Measurements from ENCODE around the gene APLF. TPM values are rescaled to one million over a fixed set of nuclear protein-coding genes. Genes with fewer than 3 reads are reported as not detected.
"Not testable (repeated sequence)": the region's sequence is repeated elsewhere in the genome, so short reads cannot be mapped to it uniquely, and the experiment has no call there.

The APLF gene
- total RNA-seq, 3 donors from 2014 or later, result 1.3 to 1.6 (median 1.3) TPM

DNA sequence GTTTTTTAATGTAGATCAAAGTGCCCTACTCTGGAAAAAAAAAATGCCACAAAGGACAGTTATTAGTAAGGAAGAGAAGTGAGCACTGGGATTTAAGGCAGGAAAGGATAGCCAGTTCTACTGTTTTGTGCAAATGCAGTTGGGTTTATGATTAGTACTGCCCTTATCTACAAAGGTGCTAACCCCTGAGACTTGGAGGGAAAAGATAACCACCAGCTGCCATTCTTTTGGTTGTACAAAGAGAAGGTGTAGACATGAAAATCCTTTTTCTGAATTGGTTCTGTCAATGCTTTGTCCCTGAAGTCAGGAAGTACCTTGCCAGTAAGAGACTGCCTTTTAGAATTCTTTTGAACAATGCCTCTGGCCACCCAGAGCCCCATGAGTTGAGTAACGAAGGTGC lies 11.3 kb downstream of the APLF start:
- H3K27me3 Mint-ChIP-seq (ENCODE audit: low read depth), result no peaks in the 10 kb centered on the region
- no peak for ATAC-seq
- no peaks in the 10 kb centered on the region for H3K9me3 Mint-ChIP-seq
- no peaks in the 10 kb centered on the region for H3K36me3 Mint-ChIP-seq (ENCODE audit: insufficient read depth)
- DNase-seq, result no peak
- no peak overlapping the region for H3K4me3 Mint-ChIP-seq
- H3K4me1 Mint-ChIP-seq (ENCODE audit: low read depth), result no peaks in the 10 kb centered on the region

DNA sequence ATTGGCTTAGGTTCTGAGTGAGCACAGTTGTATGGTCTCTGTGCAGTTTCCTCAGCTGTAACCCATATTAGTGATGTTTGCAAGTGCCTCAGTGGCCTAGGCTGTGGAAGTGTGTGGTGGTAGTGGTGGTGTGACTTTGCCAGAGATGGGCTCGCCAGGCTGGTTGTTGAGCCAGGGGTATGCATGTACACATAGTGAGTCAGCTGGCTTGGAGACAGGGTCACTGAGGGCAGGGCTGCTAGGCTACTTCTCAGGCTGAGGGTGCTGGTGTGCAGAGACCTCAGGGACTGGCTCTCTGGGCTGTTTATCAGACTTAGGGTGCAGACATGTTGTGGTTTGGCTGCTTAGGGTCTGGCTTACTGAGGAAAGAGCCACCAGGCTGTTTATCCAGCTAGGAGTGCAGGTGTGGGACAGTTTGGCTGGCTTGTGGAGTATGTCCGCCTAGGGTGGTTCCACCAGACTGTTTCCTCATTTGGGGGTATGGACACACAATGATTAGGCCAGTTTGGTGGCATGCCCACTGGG lies 15.0 kb downstream of the APLF start:
- ATAC-seq, result no peak
- H3K9me3 Mint-ChIP-seq, result no peaks in the 10 kb centered on the region

DNA sequence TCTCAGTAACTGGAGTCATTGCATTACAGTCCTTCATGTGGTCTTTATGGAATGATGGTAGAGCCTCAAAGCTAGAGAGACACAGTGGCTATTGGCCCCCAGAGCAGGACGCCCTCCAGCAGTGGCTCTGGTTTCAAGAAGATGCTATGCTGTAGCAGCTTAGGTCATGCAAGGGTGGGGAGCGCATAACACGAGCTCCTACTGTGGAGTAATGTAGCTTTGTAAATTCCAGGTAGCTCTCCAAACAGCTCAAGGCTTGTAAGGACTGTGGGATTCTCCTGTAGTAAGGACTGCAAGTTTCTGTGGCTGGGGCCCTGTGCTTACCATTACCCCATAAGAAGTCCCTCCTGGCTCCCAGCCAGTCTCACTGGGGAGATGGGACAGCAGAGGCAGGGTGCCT lies 15.6 kb downstream of the APLF start:
- no peak for DNase-seq
- Mint-ChIP-seq H3K36me3 (ENCODE audit: insufficient read depth) (no peaks in the 10 kb centered on the region), H3K9me3 (no peaks in the 10 kb centered on the region), H3K4me1 (ENCODE audit: low read depth) (peaks cover 2% of the 10 kb centered on the region), H3K27me3 (ENCODE audit: low read depth) (no peaks in the 10 kb centered on the region), H3K4me3 (no peak overlapping the region)
- ATAC-seq, result no peak

More for the DNA sequence above, 15.0 kb downstream of the APLF start:
- Mint-ChIP-seq H3K27me3 (ENCODE audit: low read depth) (no peaks in the 10 kb centered on the region), H3K4me3 (no peak overlapping the region), H3K4me1 (ENCODE audit: low read depth) (no peaks in the 10 kb centered on the region), H3K36me3 (ENCODE audit: insufficient read depth) (no peaks in the 10 kb centered on the region)
- DNase-seq, result no peak

DNA sequence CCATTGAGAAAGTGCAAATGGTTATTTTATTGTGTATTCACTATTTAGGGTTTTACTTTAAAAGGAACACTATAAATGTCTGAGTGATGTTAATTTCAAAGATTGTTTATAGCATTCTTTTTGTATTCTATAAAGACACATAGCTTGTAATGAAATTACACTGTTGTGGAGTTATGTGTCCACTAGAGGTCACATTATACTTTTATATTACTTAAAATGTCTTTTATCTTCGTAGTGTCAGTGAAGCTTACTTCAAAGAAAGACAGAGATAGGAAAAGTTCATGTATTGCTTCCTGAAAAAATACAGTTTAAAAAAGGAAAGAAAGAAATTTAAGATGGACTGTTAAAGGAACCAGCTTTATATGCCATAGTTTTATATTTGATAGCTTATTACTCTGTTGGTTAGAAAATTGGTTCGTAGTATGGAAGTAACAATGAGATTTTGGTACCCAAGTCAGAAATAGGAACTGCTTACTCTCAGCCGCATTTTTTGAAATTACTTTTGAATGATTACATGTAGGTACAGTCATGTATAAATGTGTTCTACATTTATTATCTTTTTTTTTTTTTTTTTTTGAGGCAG lies 20.5 kb downstream of the APLF start:
- no peak for DNase-seq
- H3K36me3 Mint-ChIP-seq (ENCODE audit: insufficient read depth), result no peaks in the 10 kb centered on the region
- H3K9me3 Mint-ChIP-seq, result no peaks in the 10 kb centered on the region
- H3K4me1 Mint-ChIP-seq (ENCODE audit: low read depth), result peaks cover 3% of the 10 kb centered on the region
- no peak for ATAC-seq
- no peak overlapping the region for H3K4me3 Mint-ChIP-seq
- H3K27me3 Mint-ChIP-seq (ENCODE audit: low read depth), result no peaks in the 10 kb centered on the region

DNA sequence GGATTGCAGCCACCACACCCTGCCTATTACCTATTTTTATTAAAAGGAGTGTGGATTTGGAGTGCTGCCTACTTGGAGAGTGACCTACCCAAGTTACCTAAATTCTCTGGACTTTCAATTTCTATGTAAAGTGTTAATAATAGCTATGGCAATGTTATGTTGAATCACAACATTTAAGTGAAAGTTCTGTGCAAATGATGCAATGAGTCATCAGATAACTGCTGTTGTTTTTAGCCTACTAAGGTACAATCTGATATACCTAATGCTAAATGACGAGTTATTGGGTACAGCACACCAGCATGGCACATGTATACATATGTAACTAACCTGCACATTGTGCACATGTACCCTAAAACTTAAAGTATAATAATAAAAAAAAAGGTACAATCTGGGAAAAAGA lies 21.2 kb downstream of the APLF start:
- H3K4me3 Mint-ChIP-seq; H3K4me1 Mint-ChIP-seq (ENCODE audit: low read depth); DNase-seq; ATAC-seq; H3K27me3 Mint-ChIP-seq (ENCODE audit: low read depth); H3K36me3 Mint-ChIP-seq (ENCODE audit: insufficient read depth); H3K9me3 Mint-ChIP-seq: not testable (repeated sequence)

DNA sequence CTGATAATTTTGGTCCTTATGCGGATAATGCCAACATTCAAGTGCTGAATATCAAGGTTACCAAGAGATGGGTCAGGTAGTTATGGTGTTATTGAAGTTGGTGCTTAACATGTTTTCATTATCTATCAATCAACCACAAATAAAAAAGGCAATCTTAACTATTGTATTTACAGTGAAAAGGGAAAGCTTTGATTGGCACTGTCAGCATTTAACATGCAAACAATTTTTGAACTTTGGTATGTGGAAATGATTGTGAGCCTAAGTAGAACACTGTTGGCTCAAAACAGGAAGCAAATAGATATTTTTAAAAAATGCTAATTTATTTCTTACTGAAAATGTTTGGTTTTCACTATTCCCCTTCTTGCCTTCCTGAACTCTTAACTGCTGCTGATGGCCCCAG lies 21.9 kb downstream of the APLF start:
- DNase-seq, result no peak
- no peak overlapping the region for H3K4me3 Mint-ChIP-seq
- H3K27me3 Mint-ChIP-seq (ENCODE audit: low read depth), result no peaks in the 10 kb centered on the region
- H3K9me3 Mint-ChIP-seq, result no peaks in the 10 kb centered on the region
- no peak for ATAC-seq
- peaks cover 3% of the 10 kb centered on the region for H3K4me1 Mint-ChIP-seq (ENCODE audit: low read depth)
- H3K36me3 Mint-ChIP-seq (ENCODE audit: insufficient read depth), result peaks cover 2% of the 10 kb centered on the region

DNA sequence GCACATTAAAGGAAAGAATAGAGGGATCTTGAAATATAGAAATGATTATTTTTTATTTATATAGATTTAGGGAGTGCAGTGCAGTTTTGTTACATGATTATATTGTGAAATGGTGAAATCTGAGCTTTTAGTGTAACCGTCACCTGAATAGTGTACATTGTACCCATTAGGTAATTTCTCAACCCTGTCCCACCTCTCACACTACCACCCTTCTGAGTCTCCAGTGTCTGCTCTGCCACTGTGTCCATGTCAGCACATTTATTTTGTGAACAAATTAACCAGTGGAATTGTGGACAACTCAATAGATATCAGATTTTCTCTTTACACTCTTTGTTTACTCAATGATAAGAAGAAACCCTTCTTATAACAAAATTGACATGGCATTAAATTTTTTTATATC lies 24.2 kb downstream of the APLF start:
- Mint-ChIP-seq H3K27me3 (ENCODE audit: low read depth) (no peaks in the 10 kb centered on the region), H3K4me3 (no peak overlapping the region), H3K4me1 (ENCODE audit: low read depth) (peaks cover 3% of the 10 kb centered on the region), H3K36me3 (ENCODE audit: insufficient read depth) (peaks cover 8% of the 10 kb centered on the region), H3K9me3 (peaks cover 3% of the 10 kb centered on the region)
- ATAC-seq (no peak), DNase-seq (no peak)

DNA sequence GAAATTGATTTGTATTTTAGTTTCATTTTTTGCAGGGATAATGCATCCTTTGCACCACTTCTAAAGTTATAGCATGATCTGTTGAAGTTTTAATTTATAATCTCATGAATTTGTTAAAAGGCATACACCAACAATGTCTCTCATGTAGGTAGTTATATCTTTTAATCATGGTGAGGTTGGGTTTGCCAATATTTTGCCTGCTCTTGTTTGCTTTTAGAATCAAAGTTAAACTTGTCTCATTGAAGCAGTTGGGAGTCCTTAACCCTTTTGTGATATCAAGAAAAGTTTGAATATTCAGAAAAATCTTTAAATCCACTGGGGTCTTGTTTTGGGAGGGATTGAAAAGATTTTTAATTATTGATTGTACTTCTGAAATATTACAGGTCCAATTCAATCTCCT lies 31.7 kb downstream of the APLF start:
- peaks cover 12% of the 10 kb centered on the region for H3K36me3 Mint-ChIP-seq (ENCODE audit: insufficient read depth)
- H3K4me3 Mint-ChIP-seq, result no peak overlapping the region
- ATAC-seq (no peak), DNase-seq (no peak)
- peaks cover 11% of the 10 kb centered on the region for H3K9me3 Mint-ChIP-seq
- H3K4me1 Mint-ChIP-seq (ENCODE audit: low read depth), result no peaks in the 10 kb centered on the region
- H3K27me3 Mint-ChIP-seq (ENCODE audit: low read depth), result no peaks in the 10 kb centered on the region

DNA sequence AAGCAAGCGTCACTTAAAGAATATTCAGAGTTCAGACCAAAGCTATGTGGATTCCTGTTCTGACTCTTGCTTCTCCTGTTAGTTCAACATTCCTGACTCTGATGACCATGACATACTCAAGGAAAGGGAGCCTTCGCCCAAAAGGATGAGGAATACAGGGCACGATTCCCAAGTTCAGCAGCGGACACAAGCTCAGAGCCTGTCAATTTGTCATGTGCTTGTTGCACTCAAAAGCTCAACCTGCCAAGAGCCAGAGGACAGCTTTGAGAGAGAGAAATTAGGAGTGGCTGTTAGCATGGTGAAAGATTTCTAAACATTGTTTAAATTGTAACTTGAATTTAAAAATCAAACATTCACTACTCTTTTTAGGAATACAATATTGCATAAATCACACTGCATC lies 33.3 kb downstream of the APLF start:
- no peaks in the 10 kb centered on the region for H3K27me3 Mint-ChIP-seq (ENCODE audit: low read depth)
- peaks cover 5% of the 10 kb centered on the region for H3K36me3 Mint-ChIP-seq (ENCODE audit: insufficient read depth)
- ATAC-seq (no peak), DNase-seq (no peak)
- no peak overlapping the region for H3K4me3 Mint-ChIP-seq
- H3K9me3 Mint-ChIP-seq, result peaks cover 11% of the 10 kb centered on the region
- H3K4me1 Mint-ChIP-seq (ENCODE audit: low read depth), result peaks cover 4% of the 10 kb centered on the region

DNA sequence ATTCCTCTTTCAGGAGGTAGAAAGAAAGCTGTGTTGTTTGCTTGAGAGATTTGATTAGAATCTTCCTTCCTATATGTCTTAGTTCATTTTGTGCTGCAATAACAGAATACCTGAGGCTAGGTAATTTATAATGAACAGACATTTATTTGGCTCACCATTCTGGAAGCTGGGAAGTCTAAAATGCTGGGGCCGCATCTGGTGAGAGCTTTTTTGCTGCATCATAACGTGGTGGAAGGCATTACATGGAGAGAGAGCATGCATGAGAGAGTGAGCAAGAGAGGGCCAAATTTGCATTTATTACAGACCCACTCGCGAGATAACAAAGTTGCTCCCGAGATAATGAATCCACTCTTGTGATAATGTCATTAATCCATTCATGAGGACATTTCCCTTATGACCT lies 34.4 kb downstream of the APLF start:
- Mint-ChIP-seq H3K4me1 (ENCODE audit: low read depth) (peaks cover 14% of the 10 kb centered on the region), H3K36me3 (ENCODE audit: insufficient read depth) (peaks cover 5% of the 10 kb centered on the region), H3K27me3 (ENCODE audit: low read depth) (no peaks in the 10 kb centered on the region), H3K4me3 (no peak overlapping the region), H3K9me3 (peaks cover 6% of the 10 kb centered on the region)
- DNase-seq, result no peak
- ATAC-seq, result no peak

DNA sequence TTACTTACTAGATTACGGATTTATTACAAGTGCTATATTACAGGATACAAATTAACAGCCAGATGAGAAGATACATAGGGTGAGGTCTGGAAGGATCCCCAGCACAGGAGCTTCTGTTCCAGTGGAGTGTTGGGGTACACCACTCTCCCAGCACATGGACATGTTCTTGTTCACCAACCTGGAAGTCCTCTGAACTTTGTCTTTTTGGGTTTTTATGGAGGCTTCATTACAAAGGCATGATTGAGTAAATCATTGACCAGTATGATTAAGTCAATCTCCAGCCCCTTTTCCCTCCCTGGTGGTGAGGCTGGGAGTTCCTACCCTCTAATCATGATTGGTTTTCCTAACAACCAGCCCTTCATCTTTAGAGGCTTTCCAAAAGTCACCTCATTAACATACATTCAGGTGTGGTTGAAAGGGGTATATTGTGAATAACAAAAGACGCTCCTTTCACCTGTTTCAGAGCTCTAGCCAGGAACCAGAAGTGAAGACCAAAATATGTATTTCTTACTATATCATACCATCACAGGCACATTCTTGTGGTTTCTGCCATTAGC lies 38.3 kb downstream of the APLF start:
- H3K4me3 Mint-ChIP-seq, result no peak overlapping the region

DNA sequence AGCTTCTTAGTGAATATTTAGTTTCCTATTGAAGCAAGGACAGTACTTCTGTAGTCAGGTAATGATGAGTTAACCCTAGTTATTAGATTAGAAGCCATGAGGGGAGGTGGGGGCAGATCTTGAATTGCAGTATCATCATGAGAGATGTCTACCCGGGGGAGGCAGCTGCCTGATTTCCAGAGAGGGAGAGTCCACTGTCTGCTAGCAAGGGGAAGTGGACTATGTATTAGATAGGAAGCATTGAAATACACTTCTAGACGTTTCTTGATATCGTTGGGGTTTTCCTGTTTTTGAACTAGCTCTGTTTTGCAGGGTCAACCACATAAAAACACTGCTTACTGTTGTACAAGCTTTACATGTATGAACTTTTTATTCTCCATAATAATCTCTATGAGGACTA lies 38.8 kb downstream of the APLF start:
- peaks cover 7% of the 10 kb centered on the region for H3K36me3 Mint-ChIP-seq (ENCODE audit: insufficient read depth)
- DNase-seq (no peak), ATAC-seq (no peak)
- no peaks in the 10 kb centered on the region for H3K27me3 Mint-ChIP-seq (ENCODE audit: low read depth)
- H3K9me3 Mint-ChIP-seq, result no peaks in the 10 kb centered on the region
- peaks cover 15% of the 10 kb centered on the region for H3K4me1 Mint-ChIP-seq (ENCODE audit: low read depth)
- H3K4me3 Mint-ChIP-seq, result peak overlapping the region; percentile 0

More for the DNA sequence above, 38.3 kb downstream of the APLF start:
- DNase-seq, result no peak
- no peaks in the 10 kb centered on the region for H3K9me3 Mint-ChIP-seq
- no peaks in the 10 kb centered on the region for H3K27me3 Mint-ChIP-seq (ENCODE audit: low read depth)
- H3K36me3 Mint-ChIP-seq (ENCODE audit: insufficient read depth), result peaks cover 8% of the 10 kb centered on the region
- peaks cover 15% of the 10 kb centered on the region for H3K4me1 Mint-ChIP-seq (ENCODE audit: low read depth)
- ATAC-seq, result no peak

DNA sequence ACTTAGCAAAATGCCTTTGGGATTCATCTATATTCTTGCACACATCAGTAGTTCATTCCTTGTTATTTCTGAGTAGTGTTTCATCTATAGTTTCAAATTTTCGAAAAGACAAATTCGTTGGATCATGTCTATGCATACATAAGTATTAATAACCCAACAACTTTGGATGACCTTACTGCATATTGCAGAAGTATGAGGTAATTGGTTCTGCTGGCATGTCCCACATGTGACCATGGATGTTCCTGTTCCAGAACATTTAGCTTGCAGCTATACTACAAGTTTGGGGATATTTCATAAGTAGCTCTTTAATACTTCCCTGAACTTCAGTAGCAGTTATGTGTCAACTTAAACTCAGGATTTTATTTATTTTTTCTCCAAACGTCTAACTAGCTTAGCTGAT lies 44.9 kb downstream of the APLF start:
- no peak for DNase-seq
- H3K4me1 Mint-ChIP-seq (ENCODE audit: low read depth), result no peaks in the 10 kb centered on the region
- no peak overlapping the region for H3K4me3 Mint-ChIP-seq
- peaks cover 8% of the 10 kb centered on the region for H3K9me3 Mint-ChIP-seq
- no peaks in the 10 kb centered on the region for H3K27me3 Mint-ChIP-seq (ENCODE audit: low read depth)
- ATAC-seq, result no peak
- H3K36me3 Mint-ChIP-seq (ENCODE audit: insufficient read depth), result peaks cover 8% of the 10 kb centered on the region

DNA sequence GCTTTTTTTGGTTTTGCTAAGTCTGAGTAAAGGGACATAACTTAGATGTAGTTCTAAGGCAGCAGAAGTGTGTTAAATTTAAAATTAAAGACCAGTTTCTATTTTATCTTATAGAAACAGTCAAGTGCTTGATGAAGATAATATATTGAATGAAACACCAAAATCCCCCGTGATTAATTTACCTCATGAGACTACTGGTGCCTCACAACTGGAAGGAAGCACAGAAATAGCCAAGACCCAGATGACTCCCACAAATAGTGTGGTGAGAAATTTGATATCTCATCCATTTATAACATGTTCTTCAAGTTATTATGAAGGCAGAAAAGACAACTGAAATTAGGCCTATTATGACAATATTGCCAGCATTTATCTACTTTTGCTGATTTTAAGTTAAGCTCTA lies 45.6 kb downstream of the APLF start:
- DNase-seq, result no peak
- no peaks in the 10 kb centered on the region for H3K27me3 Mint-ChIP-seq (ENCODE audit: low read depth)
- no peaks in the 10 kb centered on the region for H3K4me1 Mint-ChIP-seq (ENCODE audit: low read depth)
- H3K9me3 Mint-ChIP-seq, result peaks cover 8% of the 10 kb centered on the region
- no peak for ATAC-seq
- H3K4me3 Mint-ChIP-seq, result no peak overlapping the region
- H3K36me3 Mint-ChIP-seq (ENCODE audit: insufficient read depth), result peaks cover 7% of the 10 kb centered on the region

DNA sequence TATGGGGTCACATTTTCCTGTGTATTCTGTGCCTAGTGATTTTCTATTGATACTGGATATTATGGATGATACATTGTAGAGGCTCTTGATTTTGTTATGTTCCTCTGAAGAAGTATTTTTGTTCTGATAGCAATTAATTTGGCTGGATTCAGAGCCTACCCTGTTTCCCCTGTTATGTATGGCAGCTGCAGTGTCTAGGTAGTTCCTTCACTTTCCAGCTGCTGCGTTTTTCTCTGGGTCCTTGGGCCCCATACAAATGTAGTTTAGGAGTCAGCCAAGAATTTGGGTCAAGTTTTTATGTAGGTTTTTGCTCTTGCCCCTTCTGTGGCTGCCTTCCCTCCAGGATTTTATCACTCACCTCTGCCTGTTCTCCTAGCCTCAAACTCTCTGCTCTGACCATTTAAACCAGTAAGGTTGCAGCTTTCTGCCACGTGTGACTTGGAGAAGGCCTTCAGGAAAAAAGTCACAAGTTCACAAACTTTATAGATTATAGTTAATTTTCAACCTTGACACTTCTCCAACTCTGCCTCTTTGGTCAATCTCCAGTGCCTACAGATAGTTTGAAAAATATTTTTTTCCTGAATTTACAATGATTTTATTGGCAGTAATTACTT lies 47.0 kb downstream of the APLF start:
- Mint-ChIP-seq H3K4me3 (no peak overlapping the region), H3K9me3 (peaks cover 8% of the 10 kb centered on the region), H3K36me3 (ENCODE audit: insufficient read depth) (peaks cover 3% of the 10 kb centered on the region), H3K4me1 (ENCODE audit: low read depth) (no peaks in the 10 kb centered on the region), H3K27me3 (ENCODE audit: low read depth) (no peaks in the 10 kb centered on the region)
- no peak for ATAC-seq
- DNase-seq, result no peak

All from activated T-cell treated with anti-CD3 and anti-CD28 coated beads, Interleukin-2, amount 50 U/mL, for 4 hours (primary cell).